ENCODE measurements around the gene NNAT. TPM values are rescaled to one million over a fixed set of nuclear protein-coding genes. Genes with fewer than 3 reads are reported as not detected.
"Not testable (repeated sequence)": the region's sequence is repeated elsewhere in the genome, so short reads cannot be mapped to it uniquely, and the experiment has no call there.

Gene NNAT
- polyA plus RNA-seq, 1 donor from 2014 or later = 996 TPM

GRCh38 chr20:37540001-37540400 lies 19.0 kb downstream of the NNAT start:
- Histone ChIP-seq H3K79me2 (replicated peaks; ENCODE audit: insufficient read depth, low read length) (no peaks in the 10 kb centered on the region), H3K27me3 (ENCODE audit: insufficient read depth, low read depth, low read length) (no peaks in the 10 kb centered on the region), H3K36me3 (ENCODE audit: insufficient read depth, low read length) (no peaks in the 10 kb centered on the region), H3K9me2 (ENCODE audit: insufficient read depth, low read length) (no peaks in the 10 kb centered on the region), H3F3A (ENCODE audit: insufficient read depth, low read length, poor library complexity, severe bottlenecking) (no peaks in the 10 kb centered on the region), H3K4me3 (ENCODE audit: low read length) (no peak overlapping the region), H3K27ac (ENCODE audit: low read length) (no peak overlapping the region), H3K9ac (ENCODE audit: low read length) (no peak overlapping the region), H4K20me1 (ENCODE audit: insufficient read depth) (no peaks in the 10 kb centered on the region), H2AFZ (ENCODE audit: low read depth, low read length) (no peak overlapping the region), H3K9me3 (ENCODE audit: low read length) (no peaks in the 10 kb centered on the region), H3K4me2 (ENCODE audit: low read length) (no peak overlapping the region)
- TF ChIP-seq RAD21 (conservative IDR thresholded peaks at IDR 0.05) = no peak
- TF ChIP-seq MXI1 (conservative IDR thresholded peaks at IDR 0.05; ENCODE audit: poor library complexity, severe bottlenecking) = no peak
- TF ChIP-seq REST (IDR thresholded peaks at IDR 0.05; ENCODE audit: borderline replicate concordance) = no peak
- no peak for TF ChIP-seq CTCF (IDR thresholded peaks at IDR 0.05; ENCODE audit: poor library complexity, severe bottlenecking)
- no peak for TF ChIP-seq TAF1 (IDR thresholded peaks at IDR 0.05; ENCODE audit: low read depth)
- no peak for TF ChIP-seq POLR2AphosphoS5 (IDR thresholded peaks at IDR 0.05)
- TF ChIP-seq EZH2 (IDR thresholded peaks at IDR 0.05; ENCODE audit: borderline replicate concordance, insufficient read depth, low read length, poor library complexity, severe bottlenecking) = no peak
- TF ChIP-seq SMC3 (conservative IDR thresholded peaks at IDR 0.05; ENCODE audit: poor library complexity) = no peak
- TF ChIP-seq EP300 (conservative IDR thresholded peaks at IDR 0.05; ENCODE audit: poor library complexity, severe bottlenecking) = no peak

- not testable (repeated sequence) for H3K79me2 ChIP-seq (replicated peaks; ENCODE audit: insufficient read depth, low read length); H4K20me1 ChIP-seq (ENCODE audit: insufficient read depth); H3K9ac ChIP-seq (ENCODE audit: low read length); H3K4me2 ChIP-seq (ENCODE audit: low read length); H3K36me3 ChIP-seq (ENCODE audit: insufficient read depth, low read length); H3K27me3 ChIP-seq (ENCODE audit: insufficient read depth, low read depth, low read length); H3K27ac ChIP-seq (ENCODE audit: low read length); H2AFZ ChIP-seq (ENCODE audit: low read depth, low read length); H3K4me3 ChIP-seq (ENCODE audit: low read length); H3F3A ChIP-seq (ENCODE audit: insufficient read depth, low read length, poor library complexity, severe bottlenecking); H3K9me3 ChIP-seq (ENCODE audit: low read length); H3K9me2 ChIP-seq (ENCODE audit: insufficient read depth, low read length)
Measured at GRCh38 chr20:37540838-37541237, 19.8 kb downstream of the NNAT start.

- Histone ChIP-seq H3K79me2 (replicated peaks; ENCODE audit: insufficient read depth, low read length) (no peaks in the 10 kb centered on the region), H3K9me2 (ENCODE audit: insufficient read depth, low read length) (no peaks in the 10 kb centered on the region), H3K27ac (ENCODE audit: low read length) (no peak overlapping the region), H2AFZ (ENCODE audit: low read depth, low read length) (no peak overlapping the region), H3K4me3 (ENCODE audit: low read length) (no peak overlapping the region), H3K27me3 (ENCODE audit: insufficient read depth, low read depth, low read length) (no peaks in the 10 kb centered on the region), H3F3A (ENCODE audit: insufficient read depth, low read length, poor library complexity, severe bottlenecking) (no peaks in the 10 kb centered on the region), H3K36me3 (ENCODE audit: insufficient read depth, low read length) (no peaks in the 10 kb centered on the region), H3K4me2 (ENCODE audit: low read length) (no peak overlapping the region), H3K9ac (ENCODE audit: low read length) (no peak overlapping the region), H4K20me1 (ENCODE audit: insufficient read depth) (no peaks in the 10 kb centered on the region), H3K9me3 (ENCODE audit: low read length) (no peaks in the 10 kb centered on the region)
- TF ChIP-seq CTCF (IDR thresholded peaks at IDR 0.05; ENCODE audit: poor library complexity, severe bottlenecking) (no peak), EZH2 (IDR thresholded peaks at IDR 0.05; ENCODE audit: borderline replicate concordance, insufficient read depth, low read length, poor library complexity, severe bottlenecking) (no peak), RAD21 (conservative IDR thresholded peaks at IDR 0.05) (no peak), POLR2AphosphoS5 (IDR thresholded peaks at IDR 0.05) (no peak), REST (IDR thresholded peaks at IDR 0.05; ENCODE audit: borderline replicate concordance) (no peak), EP300 (conservative IDR thresholded peaks at IDR 0.05; ENCODE audit: poor library complexity, severe bottlenecking) (no peak), MXI1 (conservative IDR thresholded peaks at IDR 0.05; ENCODE audit: poor library complexity, severe bottlenecking) (no peak), SMC3 (conservative IDR thresholded peaks at IDR 0.05; ENCODE audit: poor library complexity) (no peak), TAF1 (IDR thresholded peaks at IDR 0.05; ENCODE audit: low read depth) (no peak)
Measured at GRCh38 chr20:37541326-37541725, 20.3 kb downstream of the NNAT start.

All from neural cell (in vitro differentiated cells).